K562 (cell line): ENCODE data around the gene TGFBR2. TPM values are rescaled to one million over a fixed set of nuclear protein-coding genes. Genes with fewer than 3 reads are reported as not detected.

Source experiments
- GATAD2B ChIP-seq: fragments of 450-650 bp; IDR thresholded peaks from 2 replicates; pipeline ENCODE4 v1.6.1; 2017; ENCODE audit warnings: mild to moderate bottlenecking, borderline replicate concordance
- LCOR ChIP-seq: sonication (generic); formaldehyde crosslinking; IDR thresholded peaks from 2 replicates; pipeline ENCODE4 v1.8.0; 2022; ENCODE audit warnings: mild to moderate bottlenecking, missing genetic modification reagents
- STAT5A ChIP-seq: IDR thresholded peaks from 2 replicates; pipeline ENCODE4 v1.6.1; 2012; ENCODE audit warnings: low read length, inconsistent platforms, borderline replicate concordance
- U2AF2 ChIP-seq: fragments of 200-400 bp; formaldehyde crosslinking; optimal IDR thresholded peaks from 2 replicates; pipeline ENCODE3; 2017; ENCODE audit warnings: low read depth, mild to moderate bottlenecking, low read length
- polyA plus RNA-seq, 8 experiments: library from polyadenylated mRNA; depleted of rRNA in 4 of 8; stranded (reverse) in 5 of 8; unstranded in 3 of 8; fragments of >200 nt; fragmentation: Nextera tagmentation in 2 of 8; fragmentation: Illumina TruSeq in 1 of 8; extraction: Ambion mirVana in 2 of 8; extraction: Trizol in 1 of 8; gene quantifications; 2 replicates each; pipeline versions ENCODE4 v1.2.1 to v1.2.3, GENCODE V29; 2011 to 2014; ENCODE audit warnings: inconsistent platforms in 1 of 8, missing spikeins in 1 of 8
- total RNA-seq, 7 experiments: library from RNA; depleted of rRNA in 6 of 7; stranded (reverse); fragments of >200 nt in 6 of 7; fragmentation: Illumina TruSeq in 2 of 7; extraction: Trizol in 2 of 7; gene quantifications; 2 replicates each; pipeline versions ENCODE4 v1.2.1 to v1.2.3, GENCODE V29; 2011 to 2021; ENCODE audit warnings: low replicate concordance in 1 of 7
- TF ChIP-seq, protein P1 (sequence below): fragments of 250-450 bp; sonication (Bioruptor Pico); IDR thresholded peaks from 2 replicates; pipeline ENCODE4 v1.5.0; 2020; ENCODE audit warnings: mild to moderate bottlenecking, borderline replicate concordance
- TF ChIP-seq, protein P2 (sequence below), 2 experiments: fragments of 450-650 bp; IDR thresholded peaks; 2 replicates each; pipeline ENCODE4 v1.6.1; 2016; ENCODE audit warnings: mild to moderate bottlenecking in 2 of 2, borderline replicate concordance in 1 of 2, low read depth in 1 of 2, moderate library complexity in 1 of 2

TGFBR2 gene
- total and polyA plus RNA-seq, 9 of the 15 experiments (the other 6 are each of a cell fraction or from before 2014, with no cell fraction given), result 0.11 to 0.84 (median 0.24) TPM

DNA sequence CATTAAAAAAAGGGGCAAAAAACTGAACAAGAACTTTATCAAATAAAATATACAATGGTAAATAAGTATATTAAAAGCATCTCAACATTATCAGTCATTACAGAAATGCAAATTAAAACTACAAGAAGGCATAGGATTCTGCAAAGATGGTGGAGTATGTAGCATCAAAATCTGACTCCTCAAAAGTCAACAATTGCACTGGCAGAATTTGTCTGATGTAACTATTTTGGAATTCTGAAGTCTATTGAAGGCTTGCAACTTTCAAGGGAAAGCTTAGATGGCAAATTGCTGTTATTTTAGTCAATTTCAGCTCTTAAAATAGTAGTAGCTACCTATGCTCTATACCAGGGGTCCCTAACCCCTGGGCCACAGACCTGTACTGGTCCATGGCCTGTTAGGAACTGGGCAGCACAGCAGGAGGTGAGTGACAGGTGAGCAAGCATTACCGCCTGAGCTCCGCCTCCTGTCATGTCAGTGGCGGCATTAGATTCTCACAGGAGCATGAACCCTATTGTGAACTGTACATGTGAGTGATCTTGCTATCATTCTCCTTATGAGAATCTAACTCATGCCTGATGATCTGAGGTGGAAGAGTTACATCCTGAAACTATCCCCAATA is 107.6 kb downstream of the TGFBR2 start (continued):
- TF ChIP-seq, protein P1, sequence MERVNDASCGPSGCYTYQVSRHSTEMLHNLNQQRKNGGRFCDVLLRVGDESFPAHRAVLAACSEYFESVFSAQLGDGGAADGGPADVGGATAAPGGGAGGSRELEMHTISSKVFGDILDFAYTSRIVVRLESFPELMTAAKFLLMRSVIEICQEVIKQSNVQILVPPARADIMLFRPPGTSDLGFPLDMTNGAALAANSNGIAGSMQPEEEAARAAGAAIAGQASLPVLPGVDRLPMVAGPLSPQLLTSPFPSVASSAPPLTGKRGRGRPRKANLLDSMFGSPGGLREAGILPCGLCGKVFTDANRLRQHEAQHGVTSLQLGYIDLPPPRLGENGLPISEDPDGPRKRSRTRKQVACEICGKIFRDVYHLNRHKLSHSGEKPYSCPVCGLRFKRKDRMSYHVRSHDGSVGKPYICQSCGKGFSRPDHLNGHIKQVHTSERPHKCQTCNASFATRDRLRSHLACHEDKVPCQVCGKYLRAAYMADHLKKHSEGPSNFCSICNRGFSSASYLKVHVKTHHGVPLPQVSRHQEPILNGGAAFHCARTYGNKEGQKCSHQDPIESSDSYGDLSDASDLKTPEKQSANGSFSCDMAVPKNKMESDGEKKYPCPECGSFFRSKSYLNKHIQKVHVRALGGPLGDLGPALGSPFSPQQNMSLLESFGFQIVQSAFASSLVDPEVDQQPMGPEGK, result no peak
- TF ChIP-seq LCOR (CRISPR knock-in tag), result no peak
- no peak for TF ChIP-seq U2AF2
- no peak for TF ChIP-seq STAT5A
- TF ChIP-seq, protein P2, sequence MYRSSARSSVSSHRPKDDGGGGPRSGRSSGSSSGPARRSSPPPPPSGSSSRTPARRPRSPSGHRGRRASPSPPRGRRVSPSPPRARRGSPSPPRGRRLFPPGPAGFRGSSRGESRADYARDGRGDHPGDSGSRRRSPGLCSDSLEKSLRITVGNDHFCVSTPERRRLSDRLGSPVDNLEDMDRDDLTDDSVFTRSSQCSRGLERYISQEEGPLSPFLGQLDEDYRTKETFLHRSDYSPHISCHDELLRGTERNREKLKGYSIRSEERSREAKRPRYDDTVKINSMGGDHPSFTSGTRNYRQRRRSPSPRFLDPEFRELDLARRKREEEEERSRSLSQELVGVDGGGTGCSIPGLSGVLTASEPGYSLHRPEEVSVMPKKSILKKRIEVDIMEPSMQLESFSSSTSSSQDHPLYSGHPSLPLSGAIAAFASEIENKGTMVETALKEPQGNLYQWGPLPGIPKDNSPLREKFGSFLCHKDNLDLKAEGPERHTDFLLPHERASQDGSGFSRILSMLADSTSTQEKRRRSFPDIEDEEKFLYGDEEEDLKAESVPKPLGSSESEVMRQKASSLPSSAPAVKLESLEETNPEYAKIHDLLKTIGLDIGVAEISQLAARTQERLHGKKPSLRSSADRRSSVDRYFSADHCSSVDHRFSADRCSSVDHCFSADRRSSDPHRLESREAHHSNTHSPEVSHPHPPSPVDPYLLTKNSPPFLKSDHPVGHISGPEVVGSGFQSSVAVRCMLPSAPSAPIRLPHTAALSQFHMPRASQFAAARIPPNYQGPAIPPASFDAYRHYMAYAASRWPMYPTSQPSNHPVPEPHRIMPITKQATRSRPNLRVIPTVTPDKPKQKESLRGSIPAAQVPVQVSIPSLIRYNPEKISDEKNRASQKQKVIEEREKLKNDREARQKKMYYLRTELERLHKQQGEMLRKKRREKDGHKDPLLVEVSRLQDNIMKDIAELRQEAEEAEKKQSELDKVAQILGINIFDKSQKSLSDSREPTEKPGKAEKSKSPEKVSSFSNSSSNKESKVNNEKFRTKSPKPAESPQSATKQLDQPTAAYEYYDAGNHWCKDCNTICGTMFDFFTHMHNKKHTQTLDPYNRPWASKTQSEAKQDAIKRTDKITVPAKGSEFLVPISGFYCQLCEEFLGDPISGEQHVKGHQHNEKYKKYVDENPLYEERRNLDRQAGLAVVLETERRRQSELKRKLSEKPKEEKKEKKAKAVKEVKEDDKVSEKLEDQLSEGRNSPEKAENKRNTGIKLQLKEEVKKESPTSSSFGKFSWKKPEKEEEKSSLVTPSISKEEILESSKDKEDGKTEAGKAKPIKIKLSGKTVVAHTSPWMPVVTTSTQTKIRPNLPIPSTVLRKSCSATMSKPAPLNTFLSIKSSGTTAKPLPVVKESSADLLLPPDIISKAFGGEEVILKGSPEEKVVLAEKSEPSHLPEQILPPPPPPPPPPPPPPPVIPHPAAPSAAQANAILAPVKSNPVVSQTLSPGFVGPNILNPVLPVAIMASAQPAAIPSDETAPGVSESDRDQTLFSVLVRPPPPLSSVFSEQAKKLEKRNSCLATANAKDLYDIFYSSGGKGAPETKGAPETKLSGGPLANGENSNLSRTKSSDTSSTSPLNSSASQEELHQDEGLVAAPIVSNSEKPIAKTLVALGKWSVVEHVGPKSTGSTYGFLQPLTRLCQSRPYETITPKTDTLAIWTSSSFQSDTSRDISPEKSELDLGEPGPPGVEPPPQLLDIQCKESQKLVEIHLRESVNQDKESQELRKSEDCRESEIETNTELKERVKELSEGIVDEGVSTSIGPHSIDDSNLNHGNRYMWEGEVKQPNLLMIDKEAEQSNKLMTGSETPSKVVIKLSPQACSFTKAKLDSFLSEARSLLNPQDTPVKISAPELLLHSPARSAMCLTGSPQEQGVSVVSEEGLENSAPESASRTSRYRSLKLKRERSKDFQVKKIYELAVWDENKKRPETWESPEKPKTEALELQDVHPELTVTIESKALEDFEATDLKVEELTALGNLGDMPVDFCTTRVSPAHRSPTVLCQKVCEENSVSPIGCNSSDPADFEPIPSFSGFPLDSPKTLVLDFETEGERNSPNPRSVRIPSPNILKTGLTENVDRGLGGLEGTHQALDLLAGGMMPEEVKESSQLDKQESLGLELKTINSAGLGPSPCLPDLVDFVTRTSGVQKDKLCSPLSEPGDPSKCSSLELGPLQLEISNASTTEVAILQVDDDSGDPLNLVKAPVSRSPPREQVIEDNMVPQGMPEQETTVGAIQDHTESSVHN (IDR thresholded peaks at IDR 0.05; ENCODE audit: borderline replicate concordance in 1 of 2, low read depth in 1 of 2), result no peak
- TF ChIP-seq GATAD2B, result no peak
